KMS-11 (cell line): ENCODE measurements around the gene FKBP4.

ENCODE experiments used
- H2AFZ ChIP-seq: fragments of 200-600 bp; sonication (generic); 2 replicates; pipeline ENCODE4 v1.6.1; 2016; ENCODE audit warnings: antibody characterized with exemption, mixed run types, low read depth
- H3K27ac ChIP-seq: fragments of 200-600 bp; sonication (generic); 2 replicates; pipeline ENCODE4 v1.6.1; 2016; ENCODE audit warnings: mild to moderate bottlenecking, mixed run types
- H3K27me3 ChIP-seq: fragments of 200-600 bp; sonication (generic); 2 replicates; pipeline ENCODE4 v1.6.1; 2017; ENCODE audit warnings: mild to moderate bottlenecking, low read depth, mixed run types, moderate library complexity; ENCODE audit not compliant: insufficient read depth
- H3K36me3 ChIP-seq: fragments of 200-600 bp; sonication (generic); 2 replicates; pipeline ENCODE4 v1.6.1; 2017; ENCODE audit warnings: mild to moderate bottlenecking, mixed run types; ENCODE audit not compliant: insufficient read depth
- H3K4me1 ChIP-seq: fragments of 200-600 bp; sonication (generic); 2 replicates; pipeline ENCODE4 v1.6.1; 2016; ENCODE audit warnings: mild to moderate bottlenecking, low read depth, mixed run types; ENCODE audit not compliant: poor library complexity, severe bottlenecking
- H3K4me2 ChIP-seq: fragments of 200-600 bp; sonication (generic); 2 replicates; pipeline ENCODE4 v1.7.0; 2016; ENCODE audit warnings: mild to moderate bottlenecking, mixed run types
- H3K4me3 ChIP-seq: fragments of 200-600 bp; sonication (generic); IDR thresholded peaks from 2 replicates; pipeline ENCODE4 v1.6.1; 2017; ENCODE audit warnings: low read depth, low read length, mixed read lengths; ENCODE audit not compliant: insufficient read depth
- H3K79me2 ChIP-seq: fragments of 200-600 bp; sonication (generic); 2 replicates; pipeline ENCODE4 v1.6.1; 2016; ENCODE audit warnings: low read depth, mixed run types; ENCODE audit not compliant: insufficient read depth
- H3K9ac ChIP-seq: fragments of 200-600 bp; sonication (generic); 2 replicates; pipeline ENCODE4 v1.6.1; 2016; ENCODE audit warnings: mild to moderate bottlenecking, mixed run types
- H4K20me1 ChIP-seq: fragments of 200-600 bp; sonication (generic); 2 replicates; pipeline ENCODE4 v1.6.1; 2016; ENCODE audit warnings: mild to moderate bottlenecking, mixed run types; ENCODE audit not compliant: insufficient read depth
- CTCF ChIP-seq: fragments of 200-600 bp; sonication (generic); conservative IDR thresholded peaks from 2 replicates; pipeline ENCODE4 v1.6.1; 2017; ENCODE audit warnings: low read depth, mild to moderate bottlenecking, antibody characterized with exemption, low read length, moderate library complexity, mixed read lengths

The FKBP4 gene

GRCh38 chr12:2820432-2820831, 25.7 kb downstream of the FKBP4 start:
- Histone ChIP-seq H3K36me3 (no peaks in the 10 kb centered on the region), H3K4me1 (no peaks in the 10 kb centered on the region)

GRCh38 chr12:2823483-2823882, 28.7 kb downstream of the FKBP4 start:
- no peak overlapping the region for H3K9ac ChIP-seq
- no peak overlapping the region for H3K4me3 ChIP-seq
- H3K79me2 ChIP-seq = no peaks in the 10 kb centered on the region
- H3K36me3 ChIP-seq = no peaks in the 10 kb centered on the region
- TF ChIP-seq CTCF = no peak
- no peak overlapping the region for H2AFZ ChIP-seq
- H4K20me1 ChIP-seq = no peaks in the 10 kb centered on the region
- no peak overlapping the region for H3K27ac ChIP-seq
- no peaks in the 10 kb centered on the region for H3K27me3 ChIP-seq
- no peaks in the 10 kb centered on the region for H3K4me1 ChIP-seq
- H3K4me2 ChIP-seq = no peak overlapping the region

More at GRCh38 chr12:2820432-2820831, 25.7 kb downstream of the FKBP4 start:
- Histone ChIP-seq H3K27ac (no peak overlapping the region), H3K9ac (no peak overlapping the region), H3K79me2 (no peaks in the 10 kb centered on the region), H4K20me1 (no peaks in the 10 kb centered on the region), H2AFZ (no peak overlapping the region), H3K4me3 (no peak overlapping the region), H3K27me3 (no peaks in the 10 kb centered on the region), H3K4me2 (no peak overlapping the region)
- TF ChIP-seq CTCF = no peak

- TF ChIP-seq CTCF = no peak
- no peak overlapping the region for H3K4me2 ChIP-seq
- no peak overlapping the region for H3K4me3 ChIP-seq
- H2AFZ ChIP-seq = no peak overlapping the region
- no peak overlapping the region for H3K27ac ChIP-seq
- H3K27me3 ChIP-seq = no peaks in the 10 kb centered on the region
- no peaks in the 10 kb centered on the region for H3K4me1 ChIP-seq
- no peaks in the 10 kb centered on the region for H3K36me3 ChIP-seq
- H3K79me2 ChIP-seq = no peaks in the 10 kb centered on the region
- H3K9ac ChIP-seq = no peak overlapping the region
- H4K20me1 ChIP-seq = no peaks in the 10 kb centered on the region
Measured at GRCh38 chr12:2824541-2824940, 29.8 kb downstream of the FKBP4 start.

GRCh38 chr12:2825132-2825531, 30.4 kb downstream of the FKBP4 start:
- Histone ChIP-seq H2AFZ (no peak overlapping the region), H3K4me1 (no peaks in the 10 kb centered on the region), H3K27ac (no peak overlapping the region), H3K4me3 (no peak overlapping the region), H3K9ac (no peak overlapping the region), H3K79me2 (no peaks in the 10 kb centered on the region), H3K27me3 (no peaks in the 10 kb centered on the region), H3K36me3 (no peaks in the 10 kb centered on the region), H4K20me1 (no peaks in the 10 kb centered on the region), H3K4me2 (no peak overlapping the region)
- no peak for TF ChIP-seq CTCF
